Stimulated activated memory B cell treated with anti-CD40 and anti-IgM and Interleukin-4, amounts not matched to agents 10 μg/mL and 1 μg/mL and 100 μg/mL, for 72 hours (primary cell): ENCODE data around the gene IDI2.
"Not testable (repeated sequence)": the region's sequence is repeated elsewhere in the genome, so short reads cannot be mapped to it uniquely, and the experiment has no call there.

Source experiments
- ATAC-seq: fragments of 150-1000 bp; cut with Tn5 transposase; 2 replicates; pipeline ENCODE4 v1.10.0; 2021
- H3K27ac Mint-ChIP-seq: one replicate; pipeline ENCODE4 v1.8.0; 2022; ENCODE audit warnings: mild to moderate bottlenecking, mixed read lengths
- H3K27me3 Mint-ChIP-seq: one replicate; pipeline ENCODE4 v1.8.0; 2022; ENCODE audit warnings: mixed read lengths
- H3K36me3 Mint-ChIP-seq: one replicate; pipeline ENCODE4 v1.8.0; 2022; ENCODE audit warnings: mixed read lengths
- H3K4me1 Mint-ChIP-seq: one replicate; pipeline ENCODE4 v1.8.0; 2022; ENCODE audit warnings: mixed read lengths
- H3K4me3 Mint-ChIP-seq: one replicate; pipeline ENCODE4 v1.8.0; 2022; ENCODE audit warnings: mild to moderate bottlenecking, moderate library complexity, mixed read lengths
- H3K9me3 Mint-ChIP-seq: one replicate; pipeline ENCODE4 v1.8.0; 2022; ENCODE audit warnings: mixed read lengths

Gene IDI2

DNA sequence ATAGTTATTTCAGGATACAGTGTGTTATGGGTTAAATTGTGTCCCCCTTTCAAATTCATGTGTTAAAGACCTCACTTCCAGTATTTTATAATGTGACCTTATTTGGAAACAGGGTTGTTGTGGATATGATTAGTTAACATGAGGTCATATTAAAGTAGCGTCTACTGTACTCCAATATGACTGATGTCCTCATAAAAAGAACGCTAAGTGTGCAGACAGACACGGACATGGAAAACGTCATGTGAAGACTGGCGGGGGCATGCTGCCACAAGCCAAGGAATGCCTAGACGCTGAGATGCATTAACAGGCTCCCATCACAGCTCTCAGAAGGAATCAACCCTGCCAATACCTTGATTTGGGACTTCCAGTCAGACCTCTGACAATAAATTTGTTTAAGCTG, 29.0 kb upstream of the IDI2 start:
- ATAC-seq, result no peak
- no peaks in the 10 kb centered on the region for H3K27me3 Mint-ChIP-seq

DNA sequence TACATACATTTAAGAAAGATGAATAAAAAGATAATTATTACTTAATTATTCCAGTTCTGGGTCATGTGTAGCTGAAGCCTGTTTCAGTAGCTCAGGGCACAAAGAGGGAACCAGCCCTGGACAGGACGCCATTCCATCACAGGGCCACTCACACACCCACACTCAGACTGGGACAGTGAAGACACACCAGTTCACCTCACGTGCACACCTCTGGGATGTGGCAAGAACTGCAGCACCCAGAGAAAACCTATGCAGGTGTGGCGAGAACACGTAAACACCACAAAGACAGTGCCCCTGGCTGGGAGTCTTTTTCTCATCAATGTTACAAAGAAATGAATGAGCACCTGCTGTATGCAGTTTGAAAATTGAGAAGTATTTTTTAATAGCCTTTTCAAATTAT, 24.9 kb upstream of the IDI2 start:
- H3K4me1 Mint-ChIP-seq, result peaks cover 50% of the 10 kb centered on the region
- H3K36me3 Mint-ChIP-seq, result peaks cover 27% of the 10 kb centered on the region
- H3K9me3 Mint-ChIP-seq, result no peaks in the 10 kb centered on the region
- H3K27ac Mint-ChIP-seq, result peak overlapping the region; percentile 96
- ATAC-seq, result no peak
- no peaks in the 10 kb centered on the region for H3K27me3 Mint-ChIP-seq
- H3K4me3 Mint-ChIP-seq, result peak overlapping the region; percentile 88

More for the DNA sequence above, 29.0 kb upstream of the IDI2 start:
- H3K36me3 Mint-ChIP-seq, result peaks cover 14% of the 10 kb centered on the region
- H3K4me3 Mint-ChIP-seq, result peak overlapping the region; percentile 41
- no peak overlapping the region for H3K27ac Mint-ChIP-seq
- no peaks in the 10 kb centered on the region for H3K9me3 Mint-ChIP-seq
- peaks cover 59% of the 10 kb centered on the region for H3K4me1 Mint-ChIP-seq

DNA sequence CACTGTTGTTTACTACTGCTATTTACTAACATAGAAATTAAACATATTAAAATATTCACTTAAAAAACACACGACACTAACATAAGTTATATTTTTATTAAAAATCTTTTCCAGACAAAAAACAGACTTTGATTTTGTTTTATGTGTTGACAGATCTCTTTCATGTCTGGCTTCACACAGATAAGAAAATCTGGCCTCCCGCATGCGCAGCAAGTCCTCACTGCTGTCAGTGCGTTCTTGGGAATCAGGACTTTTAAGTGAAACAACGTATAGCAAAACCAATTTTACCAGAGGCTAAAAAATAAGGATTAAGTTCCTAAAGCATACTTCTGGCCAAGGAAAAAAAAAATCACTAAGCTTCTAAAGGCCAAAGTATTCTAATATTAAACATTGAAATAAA, 24.5 kb upstream of the IDI2 start:
- H3K27me3 Mint-ChIP-seq, result no peaks in the 10 kb centered on the region
- H3K4me3 Mint-ChIP-seq, result peak overlapping the region; percentile 88
- peaks cover 50% of the 10 kb centered on the region for H3K4me1 Mint-ChIP-seq
- ATAC-seq, result no peak
- peaks cover 31% of the 10 kb centered on the region for H3K36me3 Mint-ChIP-seq
- H3K27ac Mint-ChIP-seq, result peak overlapping the region; percentile 96
- no peaks in the 10 kb centered on the region for H3K9me3 Mint-ChIP-seq

DNA sequence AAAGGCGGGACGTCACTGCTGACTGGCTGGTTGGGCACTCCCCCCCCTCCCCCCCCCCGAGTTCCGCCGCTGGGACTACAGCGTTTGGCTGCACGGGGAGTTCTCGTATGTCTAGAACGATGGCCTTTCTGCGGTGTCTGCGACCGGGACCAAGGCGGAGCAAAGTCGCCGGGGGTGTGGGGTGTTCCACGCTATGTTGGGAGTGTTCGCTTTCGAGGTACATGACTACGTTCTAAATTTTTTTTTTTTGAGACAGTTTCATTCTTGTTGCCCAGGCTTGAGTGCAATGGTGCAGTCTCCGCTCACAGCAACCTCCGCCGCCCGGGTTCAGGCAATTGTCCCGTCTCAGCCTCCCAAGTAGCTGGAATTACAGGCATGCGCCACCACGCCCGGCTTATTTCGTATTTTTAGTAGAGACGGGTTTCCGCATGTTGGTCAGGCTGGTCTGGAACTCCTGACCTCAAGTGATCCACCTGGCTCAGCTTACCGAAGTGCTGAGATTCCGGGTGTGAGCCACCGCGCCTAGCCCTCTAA, 23.8 kb upstream of the IDI2 start:
- Mint-ChIP-seq H3K27ac (peak overlapping the region; percentile 96), H3K36me3 (peaks cover 34% of the 10 kb centered on the region), H3K9me3 (no peaks in the 10 kb centered on the region), H3K27me3 (no peaks in the 10 kb centered on the region), H3K4me1 (peaks cover 50% of the 10 kb centered on the region), H3K4me3 (peak overlapping the region; percentile 88)
- no peak for ATAC-seq

DNA sequence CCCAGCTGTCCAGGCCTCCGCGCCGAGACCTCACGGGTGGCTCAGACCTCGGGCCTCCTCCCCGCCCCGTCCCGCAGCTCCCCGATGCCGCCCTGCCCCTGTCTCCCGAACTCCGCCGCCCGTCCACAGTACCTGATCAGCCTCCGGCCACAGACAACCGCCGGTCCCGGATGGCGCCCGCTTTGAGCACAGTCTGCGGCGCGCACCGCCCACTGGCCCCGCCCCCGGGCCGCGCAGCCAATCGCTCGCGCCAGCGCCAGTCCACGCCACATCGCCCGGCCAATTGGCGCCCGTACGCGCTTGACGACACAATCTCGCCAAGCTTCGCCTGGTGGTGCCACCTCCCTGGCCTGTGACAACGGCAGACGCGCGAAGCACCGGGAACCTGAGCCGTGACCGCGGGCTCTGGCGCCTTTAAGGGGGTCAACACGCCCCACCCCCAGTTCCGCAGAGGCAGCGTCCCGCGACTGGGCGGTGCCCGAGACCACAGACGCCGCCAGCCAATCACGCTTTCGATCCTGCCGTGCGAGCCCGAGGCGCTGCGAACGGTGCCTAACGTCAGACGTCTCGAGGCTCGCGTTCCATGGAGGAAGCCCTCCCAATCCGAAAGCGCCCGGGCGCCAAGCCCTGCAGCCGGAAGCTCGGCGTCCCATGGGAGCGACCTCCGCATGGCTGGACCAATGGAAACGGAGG, 23.2 kb upstream of the IDI2 start, which contains the start of gene IDI1:
IDI1 (minus strand) TSS at position 388 of the 693 bp plus-strand sequence; CDS start at position 272, 116 bp downstream.
- Mint-ChIP-seq H3K4me1 (peaks cover 50% of the 10 kb centered on the region), H3K4me3 (peak within 1 kb of the TSS; percentile 88), H3K36me3 (peaks cover 33% of the 10 kb centered on the region), H3K27ac (peak within 1 kb of the TSS; percentile 96), H3K9me3 (no peaks in the 10 kb centered on the region), H3K27me3 (no peaks in the 10 kb centered on the region)
- peak; percentile 95 for ATAC-seq

DNA sequence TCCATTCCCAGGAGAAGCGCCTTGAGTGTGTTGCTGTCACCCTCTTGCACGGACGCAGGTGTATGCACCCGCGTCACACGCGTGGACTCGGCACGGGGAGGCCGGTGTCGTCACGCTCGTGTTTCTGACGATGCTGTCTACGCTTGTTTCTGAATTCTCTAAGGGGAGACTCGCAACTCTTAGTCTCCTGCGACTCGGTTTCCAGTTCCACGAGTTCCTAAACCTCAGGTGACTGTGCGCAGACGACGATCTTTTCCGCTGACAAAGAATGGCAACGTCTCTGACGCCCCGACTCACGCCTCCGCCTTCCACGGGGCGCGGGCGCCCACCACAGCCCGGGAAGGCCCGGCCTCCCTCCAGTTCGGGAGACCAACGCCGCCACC, 22.7 kb upstream of the IDI2 start:
- no peaks in the 10 kb centered on the region for H3K9me3 Mint-ChIP-seq
- H3K36me3 Mint-ChIP-seq, result peaks cover 31% of the 10 kb centered on the region
- peak overlapping the region; percentile 96 for H3K27ac Mint-ChIP-seq
- peak overlapping the region; percentile 88 for H3K4me3 Mint-ChIP-seq
- ATAC-seq, result no peak
- H3K27me3 Mint-ChIP-seq, result no peaks in the 10 kb centered on the region
- peaks cover 50% of the 10 kb centered on the region for H3K4me1 Mint-ChIP-seq

DNA sequence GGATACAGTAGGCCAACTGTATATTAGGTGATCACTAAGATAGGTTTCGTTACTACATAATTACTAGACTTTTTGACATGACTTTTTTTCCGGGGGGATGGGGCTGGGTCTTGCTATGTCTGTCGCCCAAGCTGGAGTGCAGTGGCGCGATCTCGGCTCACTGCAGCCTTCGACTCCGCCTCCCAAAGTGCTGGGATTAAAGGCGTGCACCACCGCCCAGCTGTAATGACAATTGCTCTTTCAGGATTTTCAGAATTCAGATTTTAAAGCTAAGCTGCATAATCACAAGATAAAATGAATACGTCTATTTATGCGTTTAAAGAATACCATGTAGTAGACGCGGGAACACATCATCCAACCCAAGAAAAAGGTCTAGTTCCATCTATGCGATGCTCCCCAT, 22.3 kb upstream of the IDI2 start:
- Mint-ChIP-seq H3K4me3 (peak overlapping the region; percentile 88), H3K36me3 (peaks cover 31% of the 10 kb centered on the region), H3K27me3 (no peaks in the 10 kb centered on the region), H3K4me1 (peaks cover 50% of the 10 kb centered on the region), H3K9me3 (no peaks in the 10 kb centered on the region), H3K27ac (peak overlapping the region; percentile 96)
- ATAC-seq, result no peak

DNA sequence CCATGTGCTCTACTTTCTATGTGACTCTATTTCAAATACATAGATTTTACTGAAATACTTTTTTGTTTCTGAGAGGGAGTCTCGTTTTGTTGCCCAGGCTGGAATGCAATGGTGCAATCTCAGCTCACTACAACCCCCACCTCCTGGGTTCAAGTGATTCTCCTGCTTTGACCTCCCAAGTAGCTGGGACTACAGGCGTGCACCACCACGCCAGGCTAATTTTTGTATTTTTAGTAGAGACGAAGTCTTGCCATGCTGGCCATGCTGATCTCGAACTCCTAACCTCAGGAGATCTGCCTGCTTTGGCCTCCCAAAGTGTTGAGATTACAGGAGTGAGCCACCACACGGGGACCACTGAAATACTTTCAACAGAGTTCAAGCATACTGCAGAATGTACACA, 19.8 kb upstream of the IDI2 start:
- peak overlapping the region; percentile 71 for H3K27ac Mint-ChIP-seq
- H3K9me3 Mint-ChIP-seq, result no peaks in the 10 kb centered on the region
- H3K4me1 Mint-ChIP-seq, result peaks cover 41% of the 10 kb centered on the region
- no peak for ATAC-seq
- H3K36me3 Mint-ChIP-seq, result peaks cover 29% of the 10 kb centered on the region
- H3K4me3 Mint-ChIP-seq, result peak overlapping the region; percentile 63
- no peaks in the 10 kb centered on the region for H3K27me3 Mint-ChIP-seq

DNA sequence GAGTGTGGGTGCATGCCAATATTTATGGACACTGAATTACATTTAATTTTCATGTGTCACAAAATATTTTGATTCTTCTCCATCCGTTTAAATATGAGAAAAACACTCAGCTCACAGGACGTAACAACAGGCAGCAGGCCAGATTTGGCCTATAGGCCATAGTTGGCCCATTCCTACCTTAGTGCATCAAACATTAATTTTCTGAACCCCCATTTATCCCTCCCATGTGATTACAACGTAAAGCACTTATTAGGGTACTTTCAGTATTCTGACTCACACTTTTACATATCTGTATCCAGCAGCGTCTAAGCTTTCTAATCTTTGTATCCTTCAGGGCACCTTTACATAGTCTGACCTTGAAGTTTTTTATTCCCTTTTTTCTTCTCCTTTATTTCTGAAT, 19.3 kb upstream of the IDI2 start:
- Mint-ChIP-seq H3K27me3 (no peaks in the 10 kb centered on the region), H3K36me3 (peaks cover 34% of the 10 kb centered on the region), H3K4me1 (peaks cover 41% of the 10 kb centered on the region), H3K9me3 (no peaks in the 10 kb centered on the region), H3K27ac (peak overlapping the region; percentile 71), H3K4me3 (peak overlapping the region; percentile 63)
- no peak for ATAC-seq

DNA sequence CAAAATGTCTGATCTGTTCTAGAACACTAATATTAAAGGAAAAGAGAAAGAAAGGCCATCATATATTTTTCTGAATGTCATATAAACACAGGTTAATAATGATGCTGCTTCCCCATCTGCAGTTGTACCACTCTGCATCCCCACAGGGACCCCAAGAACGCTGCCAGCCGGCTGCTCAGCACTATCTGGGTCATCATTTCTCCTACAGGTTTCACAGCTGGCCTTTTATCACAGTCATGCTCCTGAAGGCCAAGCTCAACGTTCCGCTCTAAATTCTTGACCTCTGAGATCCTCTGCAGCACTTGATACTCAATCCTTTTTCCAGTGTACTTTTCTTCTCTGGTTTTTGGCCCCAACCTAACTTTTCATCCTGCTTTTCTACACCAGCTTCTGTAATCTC, 18.5 kb upstream of the IDI2 start:
- H3K9me3 Mint-ChIP-seq, result no peaks in the 10 kb centered on the region
- no peak for ATAC-seq
- peaks cover 41% of the 10 kb centered on the region for H3K4me1 Mint-ChIP-seq
- H3K4me3 Mint-ChIP-seq, result peak overlapping the region; percentile 63
- H3K27me3 Mint-ChIP-seq, result no peaks in the 10 kb centered on the region
- peak overlapping the region; percentile 71 for H3K27ac Mint-ChIP-seq
- H3K36me3 Mint-ChIP-seq, result peaks cover 34% of the 10 kb centered on the region

DNA sequence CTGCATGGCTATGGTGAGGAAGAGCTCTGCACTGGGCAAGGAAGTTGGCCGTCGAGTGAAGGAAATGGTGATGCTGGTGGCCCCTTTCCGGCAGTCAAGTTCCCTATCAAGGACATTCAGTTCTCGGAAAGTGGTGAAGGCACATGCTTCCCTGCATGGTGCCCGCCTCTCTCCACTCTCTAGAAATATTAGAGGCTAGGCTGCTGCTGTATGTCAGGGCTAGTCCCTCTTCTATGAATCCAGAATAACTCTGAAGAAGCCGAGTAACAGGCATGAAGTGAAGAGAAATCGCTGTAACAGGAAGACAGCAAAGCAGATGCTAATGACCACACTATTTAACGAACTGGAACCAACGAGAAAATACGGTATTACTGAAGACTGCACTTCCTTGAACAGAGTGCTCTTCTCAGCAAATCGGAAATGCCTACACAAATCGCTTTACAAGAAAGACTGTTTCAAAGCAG, 17.9 kb upstream of the IDI2 start:
- peak overlapping the region; percentile 63 for H3K4me3 Mint-ChIP-seq
- peaks cover 34% of the 10 kb centered on the region for H3K36me3 Mint-ChIP-seq
- H3K27me3 Mint-ChIP-seq, result no peaks in the 10 kb centered on the region
- ATAC-seq, result peak; percentile 79
- H3K4me1 Mint-ChIP-seq, result peaks cover 41% of the 10 kb centered on the region
- H3K27ac Mint-ChIP-seq, result peak overlapping the region; percentile 71
- no peaks in the 10 kb centered on the region for H3K9me3 Mint-ChIP-seq

DNA sequence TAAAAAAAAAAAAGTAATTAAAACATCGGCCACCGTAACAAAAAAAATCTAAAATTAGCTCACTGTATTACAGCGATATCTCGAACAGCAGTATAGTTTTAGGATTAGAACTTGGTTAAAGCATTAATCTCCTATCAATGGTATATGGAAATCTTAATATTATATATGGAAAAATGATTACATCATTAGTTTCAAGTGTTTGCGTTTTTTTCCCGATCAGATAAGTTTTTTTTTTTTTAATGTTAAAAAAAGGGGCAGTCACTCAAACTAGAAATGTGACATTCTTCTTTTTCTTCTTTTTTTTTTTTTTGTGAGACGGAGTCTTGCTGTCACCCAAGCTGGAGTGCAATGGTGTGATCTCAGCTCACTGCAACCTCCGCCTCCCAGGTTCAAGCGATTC, 15.9 kb upstream of the IDI2 start:
- ATAC-seq, result no peak
- Mint-ChIP-seq H3K4me3 (no peak overlapping the region), H3K27ac (no peak overlapping the region), H3K9me3 (no peaks in the 10 kb centered on the region), H3K36me3 (peaks cover 43% of the 10 kb centered on the region), H3K4me1 (peaks cover 47% of the 10 kb centered on the region), H3K27me3 (no peaks in the 10 kb centered on the region)

DNA sequence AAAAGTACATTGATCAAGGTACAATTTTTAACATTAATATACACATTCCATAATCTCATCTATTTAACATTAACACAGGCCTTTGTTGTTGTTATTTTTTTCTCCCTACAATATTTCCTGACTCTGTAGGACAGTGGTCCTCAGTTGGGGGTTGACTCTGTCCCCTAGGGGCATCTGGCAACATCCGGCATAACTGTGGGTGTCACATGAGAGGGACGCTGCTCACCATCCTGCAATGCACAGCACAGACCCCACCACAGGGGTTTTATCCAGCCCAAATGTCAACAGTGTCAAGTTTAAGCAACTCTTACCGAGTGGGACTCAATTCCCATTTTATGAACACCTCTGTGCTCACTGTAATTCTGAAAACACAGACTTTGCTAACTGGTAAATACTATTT, 14.5 kb upstream of the IDI2 start:
- H3K4me1 Mint-ChIP-seq, result peaks cover 50% of the 10 kb centered on the region
- no peaks in the 10 kb centered on the region for H3K27me3 Mint-ChIP-seq
- no peak for ATAC-seq
- H3K36me3 Mint-ChIP-seq, result peaks cover 40% of the 10 kb centered on the region
- H3K4me3 Mint-ChIP-seq, result no peak overlapping the region
- H3K27ac Mint-ChIP-seq, result no peak overlapping the region
- no peaks in the 10 kb centered on the region for H3K9me3 Mint-ChIP-seq

DNA sequence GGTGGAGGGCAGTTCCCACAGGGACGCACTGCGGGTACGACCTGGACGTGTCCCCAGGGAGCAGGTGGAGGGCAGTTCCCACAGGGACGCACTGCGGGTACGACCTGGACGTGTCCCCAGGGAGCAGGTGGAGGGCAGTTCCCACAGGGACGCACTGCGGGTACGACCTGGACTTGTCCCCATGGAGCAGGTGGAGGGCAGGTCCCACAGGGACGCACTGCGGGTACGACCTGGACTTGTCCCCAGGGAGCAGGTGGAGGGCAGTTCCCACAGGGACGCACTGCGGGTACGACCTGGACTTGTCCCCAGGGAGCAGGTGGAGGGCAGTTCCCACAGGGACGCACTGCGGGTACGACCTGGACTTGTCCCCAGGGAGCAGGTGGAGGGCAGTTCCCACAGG, 13.1 kb upstream of the IDI2 start:
- H3K4me1 Mint-ChIP-seq, result peaks cover 36% of the 10 kb centered on the region
- H3K4me3 Mint-ChIP-seq, ATAC-seq, H3K27me3 Mint-ChIP-seq, H3K9me3 Mint-ChIP-seq, H3K27ac Mint-ChIP-seq: not testable (repeated sequence)
- H3K36me3 Mint-ChIP-seq, result peaks cover 41% of the 10 kb centered on the region

DNA sequence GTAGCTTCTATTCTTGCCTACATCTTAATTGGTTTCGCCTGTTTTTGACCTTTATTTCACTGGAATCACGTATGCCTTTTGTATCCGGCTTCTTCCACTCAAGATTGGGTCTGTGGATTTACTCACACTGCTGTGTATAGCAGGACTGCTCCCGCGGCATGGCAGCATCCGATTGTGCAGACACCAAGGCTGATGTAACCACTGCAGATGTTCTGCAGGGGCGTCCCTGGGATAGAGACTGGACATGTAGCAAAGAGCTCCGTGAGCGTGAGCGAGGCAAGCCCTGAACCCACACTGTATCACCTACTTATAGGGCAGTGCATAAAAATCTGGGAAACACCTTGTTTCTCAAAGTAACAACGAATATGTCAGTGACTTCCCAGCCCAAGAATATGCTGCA, 11.4 kb upstream of the IDI2 start:
- H3K36me3 Mint-ChIP-seq, result peaks cover 35% of the 10 kb centered on the region
- peak overlapping the region; percentile 82 for H3K27ac Mint-ChIP-seq
- no peaks in the 10 kb centered on the region for H3K9me3 Mint-ChIP-seq
- no peak overlapping the region for H3K4me3 Mint-ChIP-seq
- ATAC-seq, result no peak
- H3K27me3 Mint-ChIP-seq, result no peaks in the 10 kb centered on the region
- peaks cover 28% of the 10 kb centered on the region for H3K4me1 Mint-ChIP-seq

DNA sequence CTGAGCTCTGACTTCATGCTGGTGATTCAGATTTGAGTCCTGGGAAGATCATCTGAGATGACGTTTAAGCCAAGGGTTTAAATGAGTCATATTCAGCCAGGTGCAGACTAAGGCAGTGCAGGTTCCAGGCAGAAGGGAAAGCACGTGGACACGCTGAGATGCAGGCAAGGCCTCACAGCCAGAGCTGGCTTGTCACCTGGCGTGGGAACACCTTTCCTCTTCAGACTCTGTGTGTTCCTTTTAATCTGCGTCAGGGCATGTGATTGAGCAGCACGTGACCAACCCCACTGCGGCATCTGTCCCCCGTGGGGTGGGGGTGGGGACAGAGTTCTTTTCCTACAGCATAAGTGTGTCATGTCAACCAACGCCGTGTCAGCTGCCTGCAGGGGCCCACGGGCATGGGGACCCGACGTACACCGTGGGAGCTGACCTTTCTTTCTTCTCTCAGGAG, 10.7 kb upstream of the IDI2 start:
- H3K4me1 Mint-ChIP-seq, result peaks cover 28% of the 10 kb centered on the region
- no peaks in the 10 kb centered on the region for H3K27me3 Mint-ChIP-seq
- H3K36me3 Mint-ChIP-seq, result peaks cover 35% of the 10 kb centered on the region
- ATAC-seq, result peak; percentile 93
- H3K4me3 Mint-ChIP-seq, result peak overlapping the region; percentile 12
- H3K9me3 Mint-ChIP-seq, result no peaks in the 10 kb centered on the region
- peak overlapping the region; percentile 82 for H3K27ac Mint-ChIP-seq
